Stimulated activated CD8-positive, alpha-beta memory T cell treated with anti-CD3 and anti-CD28 coated beads, Interleukin-4, amount 100 ng/mL, for 4 hours (primary cell): ENCODE data around the gene TFG.

Experiments used
- DNase-seq, 2 donors: peaks; one replicate each; pipeline ENCODE4 v3.0.0-alpha.2; 2020; ENCODE audit warnings: low read depth in 2 of 2, low spot score in 1 of 2

Gene TFG

GRCh38 chr3:100703865-100704264 is 5.4 kb upstream of the TFG start:
- DNase-seq: no peak

GRCh38 chr3:100706365-100706764 is 2.9 kb upstream of the TFG start:
- no peak for DNase-seq

- no peak for DNase-seq
These were observed 678 bp upstream of the TFG start for GRCh38 chr3:100708644-100708988.

GRCh38 chr3:100709842-100710260 is 557 bp downstream of the TFG start:
- no peak for DNase-seq

- no peak for DNase-seq
These were observed 1.1 kb downstream of the TFG start for GRCh38 chr3:100710261-100710968.

GRCh38 chr3:100715176-100715575 is 5.9 kb downstream of the TFG start:
- no peak for DNase-seq

- no peak for DNase-seq
These were observed 7.8 kb downstream of the TFG start for GRCh38 chr3:100717063-100717462.

- DNase-seq: no peak
These were observed 8.6 kb downstream of the TFG start for GRCh38 chr3:100717637-100718487.

- no peak for DNase-seq
These were observed 9.8 kb downstream of the TFG start for GRCh38 chr3:100719136-100719535.

- no peak for DNase-seq
These were observed 11.1 kb downstream of the TFG start for GRCh38 chr3:100720426-100720825.

GRCh38 chr3:100725935-100726513 is 16.7 kb downstream of the TFG start:
- DNase-seq: no peak

- DNase-seq: no peak
These were observed 17.4 kb downstream of the TFG start for GRCh38 chr3:100726706-100727105.

- no peak for DNase-seq
These were observed 21.2 kb downstream of the TFG start for GRCh38 chr3:100730524-100730923.

GRCh38 chr3:100732435-100732834 is 23.1 kb downstream of the TFG start:
- DNase-seq: no peak

GRCh38 chr3:100737334-100737733 is 28.0 kb downstream of the TFG start:
- DNase-seq: no peak

GRCh38 chr3:100740207-100740606 is 30.9 kb downstream of the TFG start:
- DNase-seq: no peak

GRCh38 chr3:100743535-100743934 is 34.2 kb downstream of the TFG start:
- DNase-seq: no peak

GRCh38 chr3:100744671-100745070 is 35.4 kb downstream of the TFG start:
- no peak for DNase-seq

GRCh38 chr3:100745617-100746016 is 36.3 kb downstream of the TFG start:
- DNase-seq: no peak

- no peak for DNase-seq
These were observed 36.8 kb downstream of the TFG start for GRCh38 chr3:100746092-100746491.

GRCh38 chr3:100748220-100748619 is 38.9 kb downstream of the TFG start:
- DNase-seq: no peak

- no peak for DNase-seq
These were observed 39.7 kb downstream of the TFG start for GRCh38 chr3:100748967-100749366.
